Measurements from ENCODE around the gene SKIC2.
"Not testable (repeated sequence)": the region's sequence is repeated elsewhere in the genome, so short reads cannot be mapped to it uniquely, and the experiment has no call there.

The SKIC2 gene

GRCh38 chr6:31969712-31970603 lies 11.0 kb downstream of the SKIC2 start:
- DNase-seq, result no peak

GRCh38 chr6:31970604-31971271 lies 11.8 kb downstream of the SKIC2 start:
- DNase-seq, result no peak

- no peak for DNase-seq
Observed at GRCh38 chr6:31971279-31971992, 12.5 kb downstream of the SKIC2 start.

GRCh38 chr6:31971993-31972708 lies 13.2 kb downstream of the SKIC2 start, which contains the start of gene DXO:
Gene DXO, minus strand, starts transcription at chr6:31972138. Its CDS starts 463 bp downstream, at chr6:31971675.
- peak; percentile 93 for DNase-seq

- no peak for DNase-seq
Observed at GRCh38 chr6:31972709-31973350, 13.9 kb downstream of the SKIC2 start.

- DNase-seq, result not testable (repeated sequence)
Observed at GRCh38 chr6:31976065-31976464, 17.1 kb downstream of the SKIC2 start.

GRCh38 chr6:31977816-31978431 lies 18.9 kb downstream of the SKIC2 start:
- DNase-seq, result no peak

GRCh38 chr6:31978831-31979230 lies 19.9 kb downstream of the SKIC2 start:
- DNase-seq, result no peak

GRCh38 chr6:31979238-31979898 lies 20.4 kb downstream of the SKIC2 start:
- DNase-seq, result no peak

GRCh38 chr6:31980195-31980876 lies 21.4 kb downstream of the SKIC2 start:
- not testable (repeated sequence) for DNase-seq

- not testable (repeated sequence) for DNase-seq
Observed at GRCh38 chr6:31980998-31981397, 22.0 kb downstream of the SKIC2 start.

- DNase-seq, result not testable (repeated sequence)
Observed at GRCh38 chr6:31981744-31982143, 22.8 kb downstream of the SKIC2 start, which contains the start of gene C4A. Gene C4A, plus strand, starts transcription at chr6:31982057. Its CDS starts 51 bp downstream, at chr6:31982108.

- DNase-seq, result not testable (repeated sequence)
Observed at GRCh38 chr6:31989363-31989762, 30.4 kb downstream of the SKIC2 start.

GRCh38 chr6:31994421-31994820 lies 35.4 kb downstream of the SKIC2 start:
- DNase-seq, result not testable (repeated sequence)

GRCh38 chr6:31996385-31996784 lies 37.4 kb downstream of the SKIC2 start:
- DNase-seq, result not testable (repeated sequence)

GRCh38 chr6:32002546-32003268 lies 43.7 kb downstream of the SKIC2 start:
- DNase-seq, result not testable (repeated sequence)

- DNase-seq, result not testable (repeated sequence)
Observed at GRCh38 chr6:32003301-32003700, 44.3 kb downstream of the SKIC2 start.

- not testable (repeated sequence) for DNase-seq
Observed at GRCh38 chr6:32004393-32004792, 45.4 kb downstream of the SKIC2 start.

- not testable (repeated sequence) for DNase-seq
Observed at GRCh38 chr6:32004864-32005537, 46.0 kb downstream of the SKIC2 start.

All from GF-D8 (cell line).